ENCODE measurements around the gene IPO8. TPM values are rescaled to one million over a fixed set of nuclear protein-coding genes. Genes with fewer than 3 reads are reported as not detected.
A peak's percentile ranks its signal among the peaks of the same experiment; 100 is the strongest.

The IPO8 gene
- 23.4 TPM for polyA plus RNA-seq (2013, experiment 1 of 2)
- polyA plus RNA-seq (2013, experiment 2 of 2): 26.6 TPM

DNA sequence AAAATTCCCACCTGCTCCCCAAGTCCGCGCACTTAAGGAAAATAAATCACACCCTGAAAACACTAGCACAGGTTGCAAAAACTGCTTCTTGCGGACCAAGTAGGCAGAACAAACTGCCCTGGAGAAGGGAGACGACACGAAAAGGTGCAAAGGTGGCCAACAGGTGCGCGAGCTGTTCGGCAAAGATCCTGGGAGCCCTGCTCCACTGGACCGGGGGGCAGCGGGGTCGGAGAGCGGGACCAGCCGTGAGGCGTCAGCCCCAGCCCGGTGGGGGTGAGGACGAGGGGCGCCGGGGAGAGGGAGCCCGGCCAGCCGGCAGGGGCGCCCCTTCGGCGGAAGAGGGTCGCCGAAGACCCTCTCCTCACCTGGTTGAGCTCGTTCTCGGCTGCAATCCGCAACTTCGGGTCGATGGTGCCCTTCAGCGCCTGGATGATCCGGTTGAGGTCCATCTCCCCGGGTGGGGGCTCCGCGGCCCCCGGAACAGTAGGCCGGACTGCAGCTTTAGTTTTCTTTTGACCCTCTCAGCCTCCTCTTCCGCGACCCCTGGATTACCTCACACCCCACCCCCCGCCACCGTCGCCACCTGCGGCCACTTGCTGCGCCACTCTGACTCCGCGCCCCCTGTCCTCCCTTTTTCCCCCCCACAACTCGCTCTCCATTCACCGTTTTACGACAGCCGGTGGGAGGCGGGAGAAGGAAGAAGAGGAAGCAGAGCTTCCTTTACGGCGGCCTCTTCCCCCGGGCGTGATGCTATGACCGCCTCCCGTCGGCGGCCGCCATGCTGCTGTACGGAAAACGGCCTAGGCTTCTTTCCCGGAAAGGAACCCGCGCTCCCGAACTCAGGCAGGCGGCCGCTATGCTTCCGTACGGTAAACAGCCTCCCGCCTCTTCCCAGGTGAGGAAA, at the start of gene IPO8:
TSS of gene IPO8 (minus strand) at position 671 of the 904 bp plus-strand sequence. CDS start at position 449, 222 bp downstream.
- peak within 1 kb of the TSS; percentile 67 for H3K4me3 ChIP-seq (ENCODE audit: low read length)
- H3K18ac ChIP-seq (ENCODE audit: low read length): peak within 1 kb of the TSS; percentile 29
- no CpG with 5 or more reads among the region's 71 CpGs for WGBS (ENCODE audit: extremely low coverage, insufficient coverage, low lambda C conversion rate)
- H3K27ac ChIP-seq (ENCODE audit: low read depth, low read length): peak within 1 kb of the TSS; percentile 38
- no peaks in the 10 kb centered on the region for H3K4me1 ChIP-seq (ENCODE audit: control insufficient read depth, low read depth, low read length)
- peaks cover 3% of the 10 kb centered on the region for H3K79me2 ChIP-seq (ENCODE audit: control insufficient read depth, insufficient read depth, low read length)
- peak; percentile 98 for DNase-seq
- peak within 1 kb of the TSS; percentile 89 for H4K8ac ChIP-seq (ENCODE audit: low read depth, low read length)
- no peak within 1 kb of the TSS for H2BK5ac ChIP-seq (ENCODE audit: low read length)
- no peaks in the 10 kb centered on the region for H3K27me3 ChIP-seq (ENCODE audit: insufficient read depth, low read length, poor library complexity)
- H3K4me2 ChIP-seq (ENCODE audit: low read length): peak within 1 kb of the TSS; percentile 55
- H4K5ac ChIP-seq (ENCODE audit: low read length): no peak within 1 kb of the TSS
- peak within 1 kb of the TSS; percentile 48 for H3K23ac ChIP-seq (ENCODE audit: low read length)
- H3K9ac ChIP-seq (ENCODE audit: low read length): peak within 1 kb of the TSS; percentile 86
- H3K36me3 ChIP-seq (ENCODE audit: control insufficient read depth, insufficient read depth, low read length): no peaks in the 10 kb centered on the region
- peaks cover 6% of the 10 kb centered on the region for H3K79me1 ChIP-seq (ENCODE audit: low read length)
- H3K56ac ChIP-seq (ENCODE audit: low read length): peak within 1 kb of the TSS; percentile 78
- no peak within 1 kb of the TSS for H3K4ac ChIP-seq (ENCODE audit: low read depth, low read length)
- H2BK15ac ChIP-seq (replicated peaks; ENCODE audit: low read depth): no peak within 1 kb of the TSS
- no peak within 1 kb of the TSS for H2AK5ac ChIP-seq (ENCODE audit: low read length)
- H2BK120ac ChIP-seq (ENCODE audit: low read depth, low read length): no peak within 1 kb of the TSS

DNA sequence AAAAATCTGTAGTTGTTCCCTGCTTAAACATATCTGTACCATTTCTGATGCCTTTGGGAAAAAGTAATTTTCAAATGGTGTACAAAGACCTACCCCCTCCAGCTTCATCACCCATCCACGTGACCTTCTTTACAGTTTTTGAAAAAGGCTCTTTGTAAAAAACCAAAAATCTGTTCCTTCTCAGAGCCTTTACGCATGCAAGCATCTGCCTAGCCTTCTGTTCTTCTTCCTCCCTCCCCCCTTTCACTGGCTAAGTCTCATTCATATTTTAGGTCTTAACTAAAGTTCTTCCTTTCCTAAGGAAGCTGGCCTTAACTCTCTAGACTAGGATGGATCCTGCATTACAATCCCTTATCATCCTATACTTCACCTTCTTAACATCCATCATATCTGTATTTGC, 48.7 kb upstream of the IPO8 start:
- H2AK5ac ChIP-seq (ENCODE audit: low read length): no peak overlapping the region
- H3K18ac ChIP-seq (ENCODE audit: low read length): no peak overlapping the region
- H4K8ac ChIP-seq (ENCODE audit: low read depth, low read length): no peak overlapping the region
- H4K5ac ChIP-seq (ENCODE audit: low read length): no peak overlapping the region
- H3K4me1 ChIP-seq (ENCODE audit: control insufficient read depth, low read depth, low read length): no peaks in the 10 kb centered on the region
- no peak overlapping the region for H2BK5ac ChIP-seq (ENCODE audit: low read length)
- H3K9ac ChIP-seq (ENCODE audit: low read length): no peak overlapping the region
- no peaks in the 10 kb centered on the region for H3K27me3 ChIP-seq (ENCODE audit: insufficient read depth, low read length, poor library complexity)
- H3K56ac ChIP-seq (ENCODE audit: low read length): no peak overlapping the region
- H3K27ac ChIP-seq (ENCODE audit: low read depth, low read length): no peak overlapping the region
- H3K79me2 ChIP-seq (ENCODE audit: control insufficient read depth, insufficient read depth, low read length): peaks cover 44% of the 10 kb centered on the region
- no peak overlapping the region for H2BK120ac ChIP-seq (ENCODE audit: low read depth, low read length)
- H2BK15ac ChIP-seq (replicated peaks; ENCODE audit: low read depth): no peak overlapping the region
- no peak overlapping the region for H3K4me2 ChIP-seq (ENCODE audit: low read length)
- no peak for DNase-seq
- no peak overlapping the region for H3K4ac ChIP-seq (ENCODE audit: low read depth, low read length)
- H3K4me3 ChIP-seq (ENCODE audit: low read length): no peak overlapping the region
- WGBS (ENCODE audit: extremely low coverage, insufficient coverage, low lambda C conversion rate): no CpG with 5 or more reads among the region's 2 CpGs
- H3K36me3 ChIP-seq (ENCODE audit: control insufficient read depth, insufficient read depth, low read length): no peaks in the 10 kb centered on the region
- H3K23ac ChIP-seq (ENCODE audit: low read length): no peak overlapping the region
- H3K79me1 ChIP-seq (ENCODE audit: low read length): peaks cover 21% of the 10 kb centered on the region

- Histone ChIP-seq H3K18ac (ENCODE audit: low read length) (no peak overlapping the region), H3K79me2 (ENCODE audit: control insufficient read depth, insufficient read depth, low read length) (peaks cover 24% of the 10 kb centered on the region), H3K4me2 (ENCODE audit: low read length) (no peak overlapping the region), H3K4me1 (ENCODE audit: control insufficient read depth, low read depth, low read length) (no peaks in the 10 kb centered on the region), H3K23ac (ENCODE audit: low read length) (no peak overlapping the region), H2BK5ac (ENCODE audit: low read length) (no peak overlapping the region), H3K36me3 (ENCODE audit: control insufficient read depth, insufficient read depth, low read length) (peaks cover 2% of the 10 kb centered on the region), H2BK15ac (replicated peaks; ENCODE audit: low read depth) (no peak overlapping the region), H4K8ac (ENCODE audit: low read depth, low read length) (no peak overlapping the region), H3K9ac (ENCODE audit: low read length) (no peak overlapping the region), H3K79me1 (ENCODE audit: low read length) (peaks cover 10% of the 10 kb centered on the region), H2BK120ac (ENCODE audit: low read depth, low read length) (no peak overlapping the region), H4K5ac (ENCODE audit: low read length) (no peak overlapping the region), H3K4me3 (ENCODE audit: low read length) (no peak overlapping the region), H3K27ac (ENCODE audit: low read depth, low read length) (no peak overlapping the region), H3K56ac (ENCODE audit: low read length) (no peak overlapping the region), H3K27me3 (ENCODE audit: insufficient read depth, low read length, poor library complexity) (no peaks in the 10 kb centered on the region), H2AK5ac (ENCODE audit: low read length) (no peak overlapping the region), H3K4ac (ENCODE audit: low read depth, low read length) (no peak overlapping the region)
- no peak for DNase-seq
Measured at GRCh38 chr12:30740274-30740673, 44.6 kb upstream of the IPO8 start.

DNA sequence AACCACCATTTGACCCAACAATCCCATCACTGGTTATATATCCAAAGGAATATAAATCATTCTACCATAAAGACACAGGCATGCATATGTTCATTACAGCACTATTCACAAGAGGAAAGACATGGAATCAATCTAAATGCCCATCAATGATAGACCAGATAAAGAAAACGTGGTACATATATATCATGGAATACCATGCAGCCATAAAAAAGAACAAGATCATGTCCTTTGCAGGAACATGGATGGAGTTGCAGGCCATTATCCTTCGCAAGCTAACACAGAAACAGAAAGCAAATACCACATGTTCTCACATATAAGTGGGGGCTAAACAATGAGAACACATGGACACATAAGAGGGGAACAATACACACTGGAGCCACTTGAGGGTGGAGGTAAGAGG, 43.4 kb upstream of the IPO8 start:
- no CpG with 5 or more reads among the region's 2 CpGs for WGBS (ENCODE audit: extremely low coverage, insufficient coverage, low lambda C conversion rate)
- Histone ChIP-seq H3K79me1 (ENCODE audit: low read length) (peaks cover 10% of the 10 kb centered on the region), H3K4ac (ENCODE audit: low read depth, low read length) (no peak overlapping the region), H3K4me2 (ENCODE audit: low read length) (no peak overlapping the region), H3K56ac (ENCODE audit: low read length) (no peak overlapping the region), H3K4me1 (ENCODE audit: control insufficient read depth, low read depth, low read length) (no peaks in the 10 kb centered on the region), H2BK15ac (replicated peaks; ENCODE audit: low read depth) (no peak overlapping the region), H3K27me3 (ENCODE audit: insufficient read depth, low read length, poor library complexity) (no peaks in the 10 kb centered on the region), H2BK5ac (ENCODE audit: low read length) (no peak overlapping the region), H3K23ac (ENCODE audit: low read length) (no peak overlapping the region), H3K4me3 (ENCODE audit: low read length) (no peak overlapping the region), H4K5ac (ENCODE audit: low read length) (no peak overlapping the region), H3K27ac (ENCODE audit: low read depth, low read length) (no peak overlapping the region), H4K8ac (ENCODE audit: low read depth, low read length) (no peak overlapping the region), H3K18ac (ENCODE audit: low read length) (no peak overlapping the region), H3K79me2 (ENCODE audit: control insufficient read depth, insufficient read depth, low read length) (peaks cover 18% of the 10 kb centered on the region), H3K36me3 (ENCODE audit: control insufficient read depth, insufficient read depth, low read length) (peaks cover 2% of the 10 kb centered on the region), H2BK120ac (ENCODE audit: low read depth, low read length) (no peak overlapping the region), H3K9ac (ENCODE audit: low read length) (no peak overlapping the region), H2AK5ac (ENCODE audit: low read length) (no peak overlapping the region)
- no peak for DNase-seq

DNA sequence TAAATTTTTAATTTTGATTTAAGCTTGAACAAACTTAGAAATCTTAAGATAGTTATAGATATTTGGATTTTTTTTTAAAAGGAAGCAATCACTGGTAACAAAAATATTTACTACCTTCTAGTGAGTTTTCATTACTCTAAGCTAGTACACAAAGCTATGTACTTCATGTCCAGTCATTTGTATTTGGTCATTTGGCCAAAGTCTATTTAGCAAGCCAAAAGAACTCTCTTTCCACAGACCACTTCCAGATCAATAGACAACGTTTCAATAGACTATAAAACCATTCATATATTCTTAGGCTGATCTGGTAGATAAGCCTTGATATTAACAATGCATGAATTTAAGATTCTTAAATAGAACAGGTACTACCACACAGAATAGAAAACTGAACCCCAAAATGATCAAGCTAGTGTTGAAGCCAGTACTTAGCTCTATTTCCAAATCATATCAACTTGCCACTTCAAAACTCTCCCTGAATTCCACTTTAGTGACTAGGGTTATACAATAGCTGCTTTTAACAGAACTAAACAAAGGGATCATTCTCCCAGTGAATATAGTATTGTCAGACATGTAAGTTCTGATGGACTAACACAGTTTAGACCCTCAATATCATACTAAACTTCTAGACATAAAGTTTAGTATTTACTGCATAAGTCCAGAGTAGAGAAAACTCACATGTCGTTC, 37.4 kb upstream of the IPO8 start:
- Histone ChIP-seq H3K79me2 (ENCODE audit: control insufficient read depth, insufficient read depth, low read length) (peaks cover 3% of the 10 kb centered on the region), H3K56ac (ENCODE audit: low read length) (no peak overlapping the region), H3K4ac (ENCODE audit: low read depth, low read length) (no peak overlapping the region), H2BK15ac (replicated peaks; ENCODE audit: low read depth) (no peak overlapping the region), H3K27ac (ENCODE audit: low read depth, low read length) (no peak overlapping the region), H2BK120ac (ENCODE audit: low read depth, low read length) (no peak overlapping the region), H3K4me3 (ENCODE audit: low read length) (no peak overlapping the region), H4K8ac (ENCODE audit: low read depth, low read length) (no peak overlapping the region), H3K9ac (ENCODE audit: low read length) (no peak overlapping the region), H4K5ac (ENCODE audit: low read length) (no peak overlapping the region), H3K4me2 (ENCODE audit: low read length) (no peak overlapping the region), H3K79me1 (ENCODE audit: low read length) (peaks cover 4% of the 10 kb centered on the region), H3K36me3 (ENCODE audit: control insufficient read depth, insufficient read depth, low read length) (peaks cover 2% of the 10 kb centered on the region), H3K23ac (ENCODE audit: low read length) (no peak overlapping the region), H2BK5ac (ENCODE audit: low read length) (no peak overlapping the region), H3K4me1 (ENCODE audit: control insufficient read depth, low read depth, low read length) (no peaks in the 10 kb centered on the region), H3K27me3 (ENCODE audit: insufficient read depth, low read length, poor library complexity) (no peaks in the 10 kb centered on the region), H2AK5ac (ENCODE audit: low read length) (no peak overlapping the region), H3K18ac (ENCODE audit: low read length) (no peak overlapping the region)
- DNase-seq: no peak
- WGBS (ENCODE audit: extremely low coverage, insufficient coverage, low lambda C conversion rate): no CpG with 5 or more reads among the region's 2 CpGs

Data from mesendoderm (in vitro differentiated cells).